ENCODE results near the gene ARTN.

The ARTN gene

DNA sequence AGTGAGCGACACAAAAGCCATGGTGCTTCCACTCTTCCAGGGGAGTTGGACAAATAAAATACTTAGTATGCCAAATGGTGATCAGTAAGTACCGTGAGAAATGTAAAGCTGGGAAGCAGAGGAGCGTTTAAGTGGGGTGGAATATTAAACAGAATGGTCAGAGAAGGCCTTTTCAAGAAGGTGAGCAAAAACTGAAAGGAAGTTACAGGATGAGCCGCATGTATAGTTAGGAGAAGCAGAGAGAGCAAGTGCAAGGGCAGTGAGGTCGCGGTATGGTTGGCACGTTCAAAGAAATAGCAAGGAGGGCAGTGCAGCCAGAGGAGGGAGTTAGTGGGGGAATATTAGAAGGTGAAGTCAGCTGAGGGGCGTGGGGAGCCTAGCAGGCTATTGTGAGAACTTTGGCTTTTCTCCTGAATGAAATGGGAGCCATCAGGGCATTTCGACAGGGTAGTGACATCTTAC lies 40.4 kb downstream of the ARTN start:
- DNase-seq: peak; percentile 66

DNA sequence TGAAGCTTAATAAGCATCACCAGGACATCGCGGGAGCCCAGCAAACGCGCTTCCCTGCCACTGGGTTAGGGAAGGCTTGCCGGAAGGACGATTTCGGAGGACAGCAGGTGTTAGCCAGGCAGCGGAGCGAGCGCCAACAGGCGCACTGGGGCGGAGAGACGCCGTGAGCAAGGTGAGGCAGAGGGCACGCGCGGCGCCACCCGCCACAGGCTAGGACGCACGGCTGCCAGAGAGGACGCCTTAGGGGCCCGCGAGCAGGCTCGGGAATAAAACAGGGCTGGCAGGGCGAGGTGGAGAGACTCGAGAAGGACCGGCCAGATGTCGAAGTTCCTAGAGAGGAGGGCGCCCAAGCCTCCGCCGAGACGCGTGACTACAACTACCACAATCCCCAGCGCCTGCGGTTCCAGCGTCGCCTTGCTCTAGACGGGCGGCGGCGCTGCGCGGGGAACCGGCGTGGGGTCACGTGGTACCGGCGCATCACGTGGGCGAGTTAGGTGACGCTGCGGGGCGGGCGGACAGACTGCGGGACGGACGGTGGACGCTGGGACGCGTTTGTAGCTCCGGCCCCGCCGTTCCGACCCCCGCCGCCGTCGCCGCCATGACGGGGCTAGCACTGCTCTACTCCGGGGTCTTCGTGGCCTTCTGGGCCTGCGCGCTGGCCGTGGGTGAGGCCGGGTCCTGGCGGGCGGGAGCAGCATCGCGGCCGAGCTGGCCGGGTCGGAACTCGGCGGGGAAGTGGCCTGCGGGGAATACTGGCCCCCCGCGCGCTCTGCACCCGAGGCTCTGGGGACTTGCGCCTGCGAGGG lies 41.0 kb downstream of the ARTN start, which contains the start of gene ATP6V0B:
ATP6V0B (plus strand) TSS at position 518 of the 806 bp plus-strand sequence; CDS start at position 599, 81 bp downstream.
- peak; percentile 98 for DNase-seq

DNA sequence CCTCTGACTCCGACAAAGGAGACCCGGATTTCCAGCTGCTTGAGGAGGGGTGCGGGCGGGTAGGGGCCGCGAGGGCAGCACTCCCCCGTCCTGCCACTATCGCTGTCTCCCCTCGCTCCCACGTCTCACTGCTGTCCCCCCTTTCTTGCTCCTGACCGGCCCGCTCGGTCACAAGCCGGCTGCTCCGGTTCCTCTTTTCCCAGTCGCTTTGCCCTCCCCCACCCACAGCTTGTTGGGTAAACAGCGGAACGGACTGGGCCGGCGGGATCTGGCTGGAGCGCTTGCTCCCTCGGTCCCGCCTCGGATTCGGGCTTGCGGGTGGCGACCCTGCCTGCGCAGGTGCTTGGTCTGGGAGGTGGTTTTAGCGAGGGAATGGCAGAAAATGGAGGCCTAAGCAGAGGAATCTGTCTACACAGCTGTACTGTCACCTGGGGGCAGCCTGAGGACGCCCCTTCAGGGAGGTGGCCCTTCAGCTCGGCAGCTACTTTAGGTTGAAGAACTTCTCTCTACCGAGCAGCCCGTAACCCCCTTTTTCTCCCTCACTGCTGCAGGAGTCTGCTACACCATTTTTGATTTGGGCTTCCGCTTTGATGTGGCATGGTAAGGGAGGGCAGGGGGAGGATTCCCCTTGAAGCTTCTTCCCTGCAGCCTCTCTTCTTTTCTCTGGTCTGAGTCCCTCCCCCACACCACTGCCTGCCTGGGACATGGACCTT lies 41.8 kb downstream of the ARTN start:
- DNase-seq: peak; percentile 86

DNA sequence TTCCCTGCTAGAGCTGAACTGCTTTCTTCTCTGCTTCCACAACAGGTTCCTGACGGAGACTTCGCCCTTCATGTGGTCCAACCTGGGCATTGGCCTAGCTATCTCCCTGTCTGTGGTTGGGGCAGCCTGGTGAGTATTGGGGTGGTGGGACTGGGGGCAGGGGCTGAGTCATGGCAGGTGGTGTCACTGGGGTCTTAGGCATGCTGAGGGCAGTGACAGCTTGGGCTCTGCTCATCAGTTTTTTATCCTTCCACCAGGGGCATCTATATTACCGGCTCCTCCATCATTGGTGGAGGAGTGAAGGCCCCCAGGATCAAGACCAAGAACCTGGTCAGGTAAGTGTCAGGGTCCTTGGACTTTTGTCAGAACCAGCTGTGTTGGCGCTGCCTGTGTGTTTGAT lies 42.4 kb downstream of the ARTN start:
- DNase-seq: peak; percentile 43

DNA sequence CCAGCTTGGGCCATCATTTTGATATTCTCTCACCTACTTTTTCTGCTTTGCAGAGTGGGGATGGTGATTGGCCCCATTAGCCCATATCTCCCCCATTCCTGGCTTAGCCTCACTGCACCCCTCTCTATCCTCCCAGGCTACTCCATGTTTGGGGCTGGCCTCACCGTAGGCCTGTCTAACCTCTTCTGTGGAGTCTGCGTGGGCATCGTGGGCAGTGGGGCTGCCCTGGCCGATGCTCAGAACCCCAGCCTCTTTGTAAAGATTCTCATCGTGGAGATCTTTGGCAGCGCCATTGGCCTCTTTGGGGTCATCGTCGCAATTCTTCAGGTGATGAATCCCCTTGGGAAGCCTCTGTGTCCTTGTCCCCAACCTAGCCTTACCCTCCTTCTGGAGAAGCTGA lies 43.3 kb downstream of the ARTN start:
- no peak for DNase-seq

DNA sequence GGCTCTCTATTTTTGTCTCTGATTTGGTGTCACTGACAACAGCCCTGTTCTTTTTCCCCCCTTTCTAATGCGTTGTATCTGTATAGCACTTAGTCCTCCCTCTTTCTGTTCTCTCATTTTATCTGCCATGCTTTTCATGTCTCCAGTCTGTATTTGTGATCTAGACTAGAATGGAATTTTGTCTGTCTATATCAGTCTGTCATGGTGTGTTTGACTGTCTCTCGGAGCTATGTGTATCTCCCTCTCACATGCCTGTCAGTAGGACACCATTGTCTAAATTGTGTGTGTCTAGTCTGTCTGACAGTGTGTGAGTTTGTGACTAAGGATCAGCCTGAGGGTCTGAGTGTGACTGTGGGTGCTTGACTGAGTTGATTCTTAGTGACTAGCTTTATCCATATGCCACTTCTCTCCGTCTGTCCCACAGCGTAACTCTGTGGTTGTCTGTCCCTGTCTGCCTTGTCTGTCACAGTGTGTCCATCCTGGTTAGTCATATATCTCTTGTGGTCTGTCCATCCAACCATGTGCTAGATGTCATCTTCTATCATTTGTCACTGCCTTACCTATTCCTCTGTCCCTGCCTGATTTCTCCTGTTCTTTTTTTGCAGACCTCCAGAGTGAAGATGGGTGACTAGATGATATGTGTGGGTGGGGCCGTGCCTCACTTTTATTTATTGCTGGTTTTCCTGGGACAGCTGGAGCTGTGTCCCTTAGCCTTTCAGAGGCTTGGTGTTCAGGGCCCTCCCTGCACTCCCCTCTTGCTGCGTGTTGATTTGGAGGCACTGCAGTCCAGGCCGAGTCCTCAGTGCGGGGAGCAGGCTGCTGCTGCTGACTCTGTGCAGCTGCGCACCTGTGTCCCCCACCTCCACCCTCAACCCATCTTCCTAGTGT lies 44.0 kb downstream of the ARTN start:
- DNase-seq: no peak

DNA sequence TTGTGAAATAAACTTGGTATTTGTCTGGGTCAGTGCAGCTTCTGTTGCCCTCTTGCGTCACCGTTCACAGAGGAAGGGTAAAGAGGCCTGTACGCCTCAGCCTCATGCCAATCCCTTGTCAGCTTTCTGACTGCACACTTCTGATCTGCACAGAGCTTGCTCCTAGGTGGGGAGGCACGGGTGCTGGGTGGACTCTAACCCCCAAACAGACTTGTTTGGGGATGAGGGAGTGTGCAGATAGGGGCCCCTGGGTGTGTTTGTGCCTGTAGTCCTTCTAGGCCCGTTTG lies 44.6 kb downstream of the ARTN start:
- DNase-seq: no peak

DNA sequence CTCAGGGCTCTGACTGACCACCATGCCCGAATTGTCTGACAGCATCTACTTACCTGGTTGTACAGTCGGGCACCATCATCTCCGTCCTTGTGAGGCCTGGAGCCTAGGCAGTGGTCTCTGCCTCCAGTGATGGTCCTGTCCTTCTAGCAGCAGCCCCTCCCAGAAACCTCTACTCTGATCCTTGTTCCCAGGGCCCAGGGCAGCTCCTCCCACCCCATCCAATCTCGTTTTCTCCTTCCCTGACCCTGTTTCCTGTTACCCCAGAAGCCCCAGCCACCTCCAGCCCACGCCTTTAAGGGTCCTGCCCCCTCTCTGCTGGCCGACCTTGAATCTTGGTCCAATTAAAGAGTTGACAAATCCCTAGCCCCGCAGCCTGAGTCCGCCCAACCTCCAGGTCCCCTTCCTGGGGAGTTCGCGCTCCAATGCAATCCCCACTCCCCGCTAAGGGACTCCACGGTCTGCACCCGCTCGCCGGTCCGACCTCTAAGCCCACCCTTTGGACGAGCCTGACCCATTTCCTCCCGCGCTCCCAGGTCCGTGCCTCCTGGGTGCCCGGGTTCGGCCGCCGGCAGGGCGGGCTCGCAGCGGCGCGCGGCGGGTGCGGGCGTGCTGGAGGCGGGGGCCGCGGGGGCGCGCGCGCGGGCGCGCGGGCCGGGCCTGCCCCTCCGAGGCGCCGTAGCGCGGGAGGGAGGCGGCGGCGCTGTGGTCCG lies 45.1 kb downstream of the ARTN start, which contains the start of gene B4GALT2:
B4GALT2 (plus strand) TSS at position 660 of the 710 bp plus-strand sequence. CDS start 1,951 bp downstream, outside the sequence.
- peak; percentile 68 for DNase-seq

DNA sequence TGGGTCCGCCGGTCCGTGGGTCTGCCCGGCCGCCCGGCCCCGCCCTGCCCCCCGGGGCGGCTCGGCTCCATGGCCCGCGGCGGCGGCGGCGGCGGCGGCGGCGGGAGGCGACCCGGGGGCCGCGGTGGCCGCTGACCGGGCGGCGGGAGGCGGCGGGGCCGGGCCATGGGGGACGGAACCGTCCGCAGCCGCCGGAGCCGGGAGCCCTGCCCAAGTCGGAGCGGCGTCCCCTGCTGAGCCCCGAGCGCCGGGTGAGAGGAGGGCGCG lies 45.6 kb downstream of the ARTN start:
- DNase-seq: no peak

DNA sequence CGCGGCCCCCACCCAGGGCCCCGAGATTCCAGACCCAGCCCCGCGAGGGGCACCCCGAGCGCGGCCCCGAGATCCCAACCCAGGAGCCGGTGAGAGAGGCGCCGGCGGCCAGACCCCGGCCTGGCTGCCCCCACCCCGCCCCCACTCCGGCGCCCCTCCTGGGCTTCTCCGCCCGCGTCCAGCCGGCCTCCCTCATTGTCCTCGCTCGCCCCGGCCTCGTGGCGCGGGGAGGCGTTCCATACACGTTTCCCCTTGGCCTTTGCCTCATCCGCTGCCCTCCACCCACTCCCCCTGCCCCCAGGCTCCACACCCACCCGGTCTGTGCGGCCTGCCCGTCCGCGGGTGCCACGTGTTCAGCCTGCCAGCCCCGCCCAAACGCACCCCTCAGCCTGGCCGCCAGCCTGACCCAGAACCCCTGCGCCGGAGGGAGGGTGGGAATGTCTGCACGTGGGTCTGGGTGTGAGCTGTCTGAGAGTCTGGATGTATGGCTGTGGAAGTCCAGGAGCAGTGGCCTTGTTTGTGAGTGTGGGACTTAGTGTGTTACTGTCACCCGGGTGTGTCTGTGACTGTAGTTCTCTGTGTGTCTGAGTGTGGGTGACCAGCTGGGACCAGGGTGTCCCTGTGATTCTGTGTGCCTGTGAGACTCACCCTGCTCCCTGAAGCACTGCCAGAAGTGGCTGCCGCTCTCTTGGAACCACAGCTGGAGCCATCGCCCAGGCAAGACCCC lies 46.1 kb downstream of the ARTN start:
- peak; percentile 82 for DNase-seq

DNA sequence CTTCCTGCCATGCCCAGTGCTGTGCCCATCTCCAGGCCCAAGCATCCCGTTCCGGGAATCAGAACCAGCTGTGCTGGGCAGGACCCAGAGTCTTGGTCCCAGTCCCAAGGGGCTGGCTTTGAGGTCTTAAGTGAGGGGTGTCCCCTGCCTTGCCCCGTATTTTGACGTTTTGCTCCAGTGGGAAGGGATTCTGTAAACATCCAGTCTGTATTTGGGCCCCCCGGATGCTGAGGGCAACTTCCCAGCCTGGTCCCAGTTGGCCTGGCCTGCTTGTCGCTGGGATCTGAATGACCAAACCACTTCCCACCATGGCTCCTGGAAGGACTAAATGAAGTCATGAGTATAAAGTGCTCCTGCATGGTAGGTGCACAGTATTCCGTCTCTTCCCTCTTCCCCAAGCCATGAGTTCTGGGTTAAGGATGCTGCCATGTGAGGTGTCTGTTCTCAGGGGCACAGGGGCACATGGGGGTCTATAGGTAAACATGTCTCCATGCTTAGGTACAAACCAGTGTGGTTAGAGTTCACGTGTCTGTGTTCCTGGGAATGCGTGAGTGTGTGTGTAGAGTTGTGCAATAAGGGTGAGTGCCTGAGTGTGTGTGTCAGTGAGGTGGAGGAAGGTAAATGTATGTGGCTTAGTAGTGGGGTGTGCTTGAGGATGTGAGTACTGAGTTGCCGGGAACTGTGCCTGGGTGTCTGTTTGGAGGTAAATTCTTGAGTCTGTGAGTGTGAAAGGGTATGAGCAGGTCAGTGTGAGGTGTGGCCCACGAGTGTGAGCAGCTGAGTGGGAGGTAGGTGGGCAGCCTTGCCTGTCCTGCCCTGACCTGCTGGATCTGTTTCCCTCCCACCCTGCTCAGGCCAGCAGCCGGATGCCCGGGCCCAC lies 46.9 kb downstream of the ARTN start:
- no peak for DNase-seq

DNA sequence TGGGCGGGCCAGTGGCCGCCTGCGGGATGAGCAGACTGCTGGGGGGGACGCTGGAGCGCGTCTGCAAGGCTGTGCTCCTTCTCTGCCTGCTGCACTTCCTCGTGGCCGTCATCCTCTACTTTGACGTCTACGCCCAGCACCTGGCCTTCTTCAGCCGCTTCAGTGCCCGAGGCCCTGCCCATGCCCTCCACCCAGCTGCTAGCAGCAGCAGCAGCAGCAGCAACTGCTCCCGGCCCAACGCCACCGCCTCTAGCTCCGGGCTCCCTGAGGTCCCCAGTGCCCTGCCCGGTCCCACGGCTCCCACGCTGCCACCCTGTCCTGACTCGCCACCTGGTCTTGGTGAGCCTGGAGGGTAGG lies 47.5 kb downstream of the ARTN start:
- DNase-seq: no peak

DNA sequence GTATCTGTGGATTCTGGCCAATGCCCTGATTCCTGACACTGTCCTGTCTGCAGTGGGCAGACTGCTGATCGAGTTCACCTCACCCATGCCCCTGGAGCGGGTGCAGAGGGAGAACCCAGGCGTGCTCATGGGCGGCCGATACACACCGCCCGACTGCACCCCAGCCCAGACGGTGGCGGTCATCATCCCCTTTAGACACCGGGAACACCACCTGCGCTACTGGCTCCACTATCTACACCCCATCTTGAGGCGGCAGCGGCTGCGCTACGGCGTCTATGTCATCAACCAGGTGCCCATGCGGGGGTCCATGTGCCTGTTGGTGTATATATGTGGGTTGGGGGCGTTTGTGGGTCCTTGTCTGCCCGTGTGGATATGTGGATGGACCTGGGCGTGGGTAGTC lies 48.0 kb downstream of the ARTN start:
- DNase-seq: no peak

DNA sequence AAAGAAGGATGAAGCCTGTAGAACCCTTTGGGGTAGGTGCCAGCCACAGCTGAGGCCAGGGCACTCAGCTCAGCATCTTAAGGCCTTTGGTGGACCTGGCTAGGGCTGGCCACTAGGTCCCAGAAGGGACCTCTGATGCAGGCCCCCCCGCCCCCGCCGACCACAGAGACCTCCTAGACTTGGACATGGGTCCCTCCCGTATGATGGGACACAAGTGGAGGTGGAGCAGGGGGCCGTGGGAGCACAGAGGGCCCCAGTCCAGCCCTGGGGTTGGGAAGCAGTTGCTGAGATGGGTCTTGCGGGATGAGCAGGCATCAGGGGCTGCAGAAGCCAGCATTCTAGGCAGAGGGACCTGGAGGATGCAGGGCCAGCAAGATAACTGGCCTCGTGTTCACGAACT lies 48.6 kb downstream of the ARTN start:
- no peak for DNase-seq

DNA sequence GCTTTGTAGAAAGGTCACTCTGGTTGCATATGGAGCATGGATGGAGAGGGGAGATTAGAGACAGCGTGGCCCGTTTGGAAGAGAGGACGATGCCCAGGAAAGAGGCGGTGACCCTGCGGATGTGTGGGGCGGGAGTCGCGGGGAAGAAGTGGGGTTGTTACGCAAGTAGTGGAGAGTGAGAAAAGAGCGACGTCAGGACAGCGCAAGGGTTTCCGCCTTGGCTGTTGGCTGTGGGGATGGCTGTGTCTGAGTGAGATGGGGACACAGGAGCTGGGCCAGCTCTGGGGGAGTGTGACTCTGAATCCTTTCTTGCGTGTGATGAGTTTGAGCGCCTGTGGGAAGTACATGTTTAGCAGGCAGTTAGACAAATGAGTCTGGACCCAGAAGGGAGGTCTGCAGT lies 49.2 kb downstream of the ARTN start:
- DNase-seq: no peak

DNA sequence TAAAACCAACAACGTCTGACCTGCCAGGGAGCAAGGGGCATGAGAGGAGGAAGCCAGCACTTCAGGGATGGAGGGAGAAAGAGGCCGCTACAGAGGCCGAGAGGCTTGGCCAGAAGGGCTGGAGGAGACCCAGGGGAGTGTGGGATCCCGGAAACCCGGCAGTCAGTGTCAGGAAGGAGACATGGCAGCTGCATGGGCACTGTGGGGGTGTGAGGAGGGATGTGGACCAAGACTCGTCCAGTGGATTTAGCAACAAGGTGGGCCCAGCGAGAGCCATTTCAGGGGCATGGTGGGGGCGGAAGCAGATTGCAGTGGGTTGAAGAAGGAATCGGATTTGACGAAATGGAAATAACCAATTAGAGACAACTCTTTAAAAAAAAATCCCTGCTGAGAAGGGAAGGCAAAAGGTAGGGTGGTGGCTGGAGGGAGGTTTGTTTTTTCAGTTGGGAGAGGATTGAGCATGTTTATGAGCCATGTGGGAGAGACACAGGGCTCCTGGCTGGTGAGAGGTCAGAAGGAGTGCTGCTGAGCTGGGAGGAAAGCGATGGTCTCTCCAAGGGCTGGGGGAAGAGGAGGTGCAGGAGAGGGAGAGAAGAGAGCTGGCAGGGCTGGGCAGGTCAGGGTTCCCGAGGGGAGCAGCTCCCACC lies 49.8 kb downstream of the ARTN start:
- no peak for DNase-seq

DNA sequence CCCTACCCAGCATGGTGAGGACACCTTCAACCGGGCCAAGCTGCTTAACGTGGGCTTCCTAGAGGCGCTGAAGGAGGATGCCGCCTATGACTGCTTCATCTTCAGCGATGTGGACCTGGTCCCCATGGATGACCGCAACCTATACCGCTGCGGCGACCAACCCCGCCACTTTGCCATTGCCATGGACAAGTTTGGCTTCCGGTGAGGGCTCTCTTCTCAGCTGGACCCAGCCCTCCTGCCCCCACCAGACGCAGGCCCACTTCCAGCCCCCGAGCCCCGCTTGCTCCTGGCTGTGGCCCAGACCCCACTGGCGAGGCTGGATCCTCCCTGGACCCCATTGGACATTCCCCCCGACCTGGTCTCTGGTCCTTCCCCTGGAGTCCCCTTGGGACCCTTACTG lies 51.3 kb downstream of the ARTN start:
- no peak for DNase-seq

DNA sequence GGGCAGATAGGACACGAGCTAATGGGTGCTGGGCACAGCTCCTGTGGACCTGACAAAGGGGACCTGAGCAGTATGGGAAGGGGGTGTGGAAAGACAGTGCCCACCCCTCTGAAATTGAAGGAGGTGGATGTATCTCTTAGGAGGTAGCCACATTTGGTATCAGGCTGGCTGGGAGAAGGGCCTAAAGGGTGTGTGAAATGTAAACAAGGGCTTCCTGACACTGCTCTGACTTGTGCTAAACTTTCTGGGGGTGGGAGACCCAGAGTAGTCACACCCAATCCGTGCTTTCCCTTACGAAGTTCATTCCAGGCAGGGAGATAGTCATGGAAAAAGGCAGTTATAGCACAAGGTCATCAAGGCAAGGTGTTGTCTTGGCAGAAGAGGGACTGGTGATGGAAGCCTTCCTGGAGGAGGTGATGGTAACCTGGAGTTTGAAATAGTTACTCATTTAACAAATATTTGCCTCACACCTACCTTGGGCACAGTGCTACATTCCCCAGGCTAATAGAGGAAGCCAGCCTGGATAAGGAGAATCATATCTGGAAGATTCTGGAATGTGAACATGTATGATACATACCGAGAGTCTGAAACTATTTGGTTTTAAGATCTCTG lies 52.5 kb downstream of the ARTN start:
- DNase-seq: no peak

DNA sequence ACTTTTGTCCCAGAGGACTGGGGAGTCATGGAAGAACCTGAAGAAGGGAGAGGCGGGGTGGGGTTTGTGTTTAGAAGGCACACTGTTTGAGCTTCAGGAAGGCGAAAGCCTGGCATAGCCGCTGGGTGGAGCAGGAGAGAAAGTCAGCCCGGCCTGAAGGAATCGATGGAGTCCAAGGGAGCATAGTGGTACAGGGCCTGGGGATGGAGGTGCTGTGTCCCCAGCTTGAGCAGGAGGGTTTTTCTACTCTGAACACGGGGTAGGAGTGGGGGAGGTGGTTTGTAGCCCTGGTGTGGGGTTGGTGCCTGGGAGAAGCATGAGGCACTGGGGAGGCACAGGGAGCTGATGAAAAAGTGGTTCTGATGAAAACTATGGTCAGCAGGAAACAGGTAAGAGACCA lies 53.1 kb downstream of the ARTN start:
- DNase-seq: no peak
